Hepatocyte (in vitro differentiated cells): ENCODE data around the gene TST.

Experiments used
- CTCF ChIP-seq: fragments of 200-600 bp; sonication (generic); IDR thresholded peaks from 2 replicates; pipeline ENCODE4 v1.5.1; 2016; ENCODE audit warnings: antibody characterized with exemption, mild to moderate bottlenecking; ENCODE audit not compliant: poor library complexity
- EZH2phosphoT487 ChIP-seq: fragments of 200-600 bp; sonication (generic); IDR thresholded peaks from one replicate; pipeline ENCODE4 v1.6.1; 2018; ENCODE audit warnings: antibody characterized with exemption, mild to moderate bottlenecking, low read depth, moderate library complexity; ENCODE audit not compliant: unreplicated experiment, severe bottlenecking

GRCh38 chr22:37048133-37048532 lies 28.9 kb upstream of the TST start:
- no peak for TF ChIP-seq CTCF
- TF ChIP-seq EZH2phosphoT487 = no peak
